ENCODE results near the gene PHOSPHO1.

- TF ChIP-seq MAZ (IDR thresholded peaks at IDR 0.05; ENCODE audit: borderline replicate concordance, low read depth, low read length), result no peak
- no peak for TF ChIP-seq MAZ (CRISPR knock-in tag; IDR thresholded peaks at IDR 0.05; ENCODE audit: low read depth)
- no peak for TF ChIP-seq CTCF (CRISPR knock-in tag; IDR thresholded peaks at IDR 0.05)
- TF ChIP-seq EZH2 (conservative IDR thresholded peaks at IDR 0.05; ENCODE audit: low read depth, low read length), result no peak
These were observed 43.3 kb downstream of the PHOSPHO1 start for GRCh38 chr17:49187301-49187700.
